Measurements from ENCODE around the gene ZSWIM6.

- TF ChIP-seq CTCF (IDR thresholded peaks at IDR 0.05) (no peak), POLR2A (IDR thresholded peaks at IDR 0.05) (no peak)
Measured at GRCh38 chr5:61283471-61283870, 48.6 kb upstream of the ZSWIM6 start.

All from Peyer's patch (tissue), 4 donors.